GM15510 (cell line): Measurements from ENCODE around the gene VMO1.

Source experiments
- POLR2A ChIP-seq: IDR thresholded peaks from 3 replicates; pipeline ENCODE4 v1.6.1; 2011; ENCODE audit warnings: borderline replicate concordance; ENCODE audit not compliant: insufficient read length; ENCODE audit errors: extremely low read depth

Gene VMO1

GRCh38 chr17:4785311-4786105 lies 656 bp downstream of the VMO1 start:
- TF ChIP-seq POLR2A, result no peak

GRCh38 chr17:4782652-4783051 lies 3.5 kb downstream of the VMO1 start:
- TF ChIP-seq POLR2A, result no peak

GRCh38 chr17:4780325-4780955 lies 5.7 kb downstream of the VMO1 start:
- no peak for TF ChIP-seq POLR2A

- no peak for TF ChIP-seq POLR2A
Observed at GRCh38 chr17:4777969-4778760, 8.0 kb downstream of the VMO1 start.

GRCh38 chr17:4772235-4772613 lies 13.9 kb downstream of the VMO1 start:
- TF ChIP-seq POLR2A, result no peak

- TF ChIP-seq POLR2A, result no peak
Observed at GRCh38 chr17:4771519-4772234, 14.5 kb downstream of the VMO1 start, which contains the start of gene TM4SF5. TSS of gene TM4SF5 (plus strand) at chr17:4771886. CDS start at chr17:4771923, 37 bp downstream.

GRCh38 chr17:4769628-4770027 lies 16.5 kb downstream of the VMO1 start:
- TF ChIP-seq POLR2A, result no peak

GRCh38 chr17:4768298-4768697 lies 17.9 kb downstream of the VMO1 start:
- no peak for TF ChIP-seq POLR2A

GRCh38 chr17:4766723-4767122 lies 19.4 kb downstream of the VMO1 start:
- no peak for TF ChIP-seq POLR2A

GRCh38 chr17:4766201-4766600 lies 20.0 kb downstream of the VMO1 start:
- no peak for TF ChIP-seq POLR2A

- no peak for TF ChIP-seq POLR2A
Observed at GRCh38 chr17:4764595-4764994, 21.6 kb downstream of the VMO1 start.

GRCh38 chr17:4759776-4760236 lies 26.4 kb downstream of the VMO1 start:
- no peak for TF ChIP-seq POLR2A

GRCh38 chr17:4753392-4753791 lies 32.8 kb downstream of the VMO1 start:
- no peak for TF ChIP-seq POLR2A

GRCh38 chr17:4751932-4752331 lies 34.2 kb downstream of the VMO1 start:
- TF ChIP-seq POLR2A, result no peak
